GM23338 (cell line): ENCODE measurements around the gene CAPNS2.

Source experiments
- CREB1 ChIP-seq: fragments of 250-450 bp; sonication (Bioruptor Pico); IDR thresholded peaks from 2 replicates; pipeline ENCODE4 v1.5.0; 2020; ENCODE audit warnings: low read depth, mild to moderate bottlenecking, moderate library complexity
- CTCF ChIP-seq, 2 experiments: fragments of 200-600 bp in 1 of 2; sonication (generic) in 1 of 2; conservative IDR thresholded peaks; 2 replicates each; pipeline versions ENCODE4 v1.5.1 to v1.6.1; 2016 to 2017; ENCODE audit warnings: antibody characterized with exemption in 2 of 2, low read depth in 2 of 2, mild to moderate bottlenecking in 2 of 2, moderate library complexity in 1 of 2
- EZH2 ChIP-seq: fragments of 200-600 bp; sonication (generic); IDR thresholded peaks from one replicate; pipeline ENCODE4 v1.8.0; 2017; ENCODE audit warnings: antibody characterized with exemption, mild to moderate bottlenecking, low read depth; ENCODE audit not compliant: unreplicated experiment
- EZH2phosphoT487 ChIP-seq: fragments of 200-600 bp; sonication (generic); IDR thresholded peaks from one replicate; pipeline ENCODE4 v1.8.1; 2018; ENCODE audit warnings: antibody characterized with exemption; ENCODE audit not compliant: unreplicated experiment
- JUNB ChIP-seq: IDR thresholded peaks from one replicate; pipeline ENCODE4 v1.6.1; 2016; ENCODE audit warnings: antibody characterized with exemption; ENCODE audit not compliant: unreplicated experiment
- NANOG ChIP-seq: IDR thresholded peaks from 2 replicates; pipeline ENCODE4 v1.6.1; 2016; ENCODE audit warnings: antibody characterized with exemption, borderline replicate concordance
- POLR2AphosphoS5 ChIP-seq: IDR thresholded peaks from 2 replicates; pipeline ENCODE4 v1.6.1; 2016; ENCODE audit warnings: antibody characterized with exemption, low read depth
- ZNF331 ChIP-seq: fragments of 250-450 bp; sonication (Bioruptor Pico); IDR thresholded peaks from 2 replicates; pipeline ENCODE4 v1.5.0; 2020; ENCODE audit warnings: low read depth, mild to moderate bottlenecking, moderate library complexity
- TF ChIP-seq, protein P1 (sequence below): IDR thresholded peaks from one replicate; pipeline ENCODE4 v1.6.1; 2018; ENCODE audit warnings: antibody characterized with exemption; ENCODE audit not compliant: unreplicated experiment
- TF ChIP-seq, protein P2 (sequence below): fragments of 250-450 bp; sonication (Bioruptor Pico); IDR thresholded peaks from 2 replicates; pipeline ENCODE4 v1.5.0; 2020; ENCODE audit warnings: mild to moderate bottlenecking, moderate library complexity
- TF ChIP-seq, protein P3 (sequence below): IDR thresholded peaks from 2 replicates; pipeline ENCODE4 v1.6.1; 2016; ENCODE audit warnings: antibody characterized with exemption

- no peak for TF ChIP-seq POLR2AphosphoS5
- no peak for TF ChIP-seq CTCF (conservative IDR thresholded peaks at IDR 0.05; ENCODE audit: low read depth in 2 of 2)
- TF ChIP-seq, protein P1, sequence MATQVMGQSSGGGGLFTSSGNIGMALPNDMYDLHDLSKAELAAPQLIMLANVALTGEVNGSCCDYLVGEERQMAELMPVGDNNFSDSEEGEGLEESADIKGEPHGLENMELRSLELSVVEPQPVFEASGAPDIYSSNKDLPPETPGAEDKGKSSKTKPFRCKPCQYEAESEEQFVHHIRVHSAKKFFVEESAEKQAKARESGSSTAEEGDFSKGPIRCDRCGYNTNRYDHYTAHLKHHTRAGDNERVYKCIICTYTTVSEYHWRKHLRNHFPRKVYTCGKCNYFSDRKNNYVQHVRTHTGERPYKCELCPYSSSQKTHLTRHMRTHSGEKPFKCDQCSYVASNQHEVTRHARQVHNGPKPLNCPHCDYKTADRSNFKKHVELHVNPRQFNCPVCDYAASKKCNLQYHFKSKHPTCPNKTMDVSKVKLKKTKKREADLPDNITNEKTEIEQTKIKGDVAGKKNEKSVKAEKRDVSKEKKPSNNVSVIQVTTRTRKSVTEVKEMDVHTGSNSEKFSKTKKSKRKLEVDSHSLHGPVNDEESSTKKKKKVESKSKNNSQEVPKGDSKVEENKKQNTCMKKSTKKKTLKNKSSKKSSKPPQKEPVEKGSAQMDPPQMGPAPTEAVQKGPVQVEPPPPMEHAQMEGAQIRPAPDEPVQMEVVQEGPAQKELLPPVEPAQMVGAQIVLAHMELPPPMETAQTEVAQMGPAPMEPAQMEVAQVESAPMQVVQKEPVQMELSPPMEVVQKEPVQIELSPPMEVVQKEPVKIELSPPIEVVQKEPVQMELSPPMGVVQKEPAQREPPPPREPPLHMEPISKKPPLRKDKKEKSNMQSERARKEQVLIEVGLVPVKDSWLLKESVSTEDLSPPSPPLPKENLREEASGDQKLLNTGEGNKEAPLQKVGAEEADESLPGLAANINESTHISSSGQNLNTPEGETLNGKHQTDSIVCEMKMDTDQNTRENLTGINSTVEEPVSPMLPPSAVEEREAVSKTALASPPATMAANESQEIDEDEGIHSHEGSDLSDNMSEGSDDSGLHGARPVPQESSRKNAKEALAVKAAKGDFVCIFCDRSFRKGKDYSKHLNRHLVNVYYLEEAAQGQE: no peak
- TF ChIP-seq EZH2: no peak
- no peak for TF ChIP-seq EZH2phosphoT487
- no peak for TF ChIP-seq ZNF331
- no peak for TF ChIP-seq CREB1
- TF ChIP-seq, protein P2, sequence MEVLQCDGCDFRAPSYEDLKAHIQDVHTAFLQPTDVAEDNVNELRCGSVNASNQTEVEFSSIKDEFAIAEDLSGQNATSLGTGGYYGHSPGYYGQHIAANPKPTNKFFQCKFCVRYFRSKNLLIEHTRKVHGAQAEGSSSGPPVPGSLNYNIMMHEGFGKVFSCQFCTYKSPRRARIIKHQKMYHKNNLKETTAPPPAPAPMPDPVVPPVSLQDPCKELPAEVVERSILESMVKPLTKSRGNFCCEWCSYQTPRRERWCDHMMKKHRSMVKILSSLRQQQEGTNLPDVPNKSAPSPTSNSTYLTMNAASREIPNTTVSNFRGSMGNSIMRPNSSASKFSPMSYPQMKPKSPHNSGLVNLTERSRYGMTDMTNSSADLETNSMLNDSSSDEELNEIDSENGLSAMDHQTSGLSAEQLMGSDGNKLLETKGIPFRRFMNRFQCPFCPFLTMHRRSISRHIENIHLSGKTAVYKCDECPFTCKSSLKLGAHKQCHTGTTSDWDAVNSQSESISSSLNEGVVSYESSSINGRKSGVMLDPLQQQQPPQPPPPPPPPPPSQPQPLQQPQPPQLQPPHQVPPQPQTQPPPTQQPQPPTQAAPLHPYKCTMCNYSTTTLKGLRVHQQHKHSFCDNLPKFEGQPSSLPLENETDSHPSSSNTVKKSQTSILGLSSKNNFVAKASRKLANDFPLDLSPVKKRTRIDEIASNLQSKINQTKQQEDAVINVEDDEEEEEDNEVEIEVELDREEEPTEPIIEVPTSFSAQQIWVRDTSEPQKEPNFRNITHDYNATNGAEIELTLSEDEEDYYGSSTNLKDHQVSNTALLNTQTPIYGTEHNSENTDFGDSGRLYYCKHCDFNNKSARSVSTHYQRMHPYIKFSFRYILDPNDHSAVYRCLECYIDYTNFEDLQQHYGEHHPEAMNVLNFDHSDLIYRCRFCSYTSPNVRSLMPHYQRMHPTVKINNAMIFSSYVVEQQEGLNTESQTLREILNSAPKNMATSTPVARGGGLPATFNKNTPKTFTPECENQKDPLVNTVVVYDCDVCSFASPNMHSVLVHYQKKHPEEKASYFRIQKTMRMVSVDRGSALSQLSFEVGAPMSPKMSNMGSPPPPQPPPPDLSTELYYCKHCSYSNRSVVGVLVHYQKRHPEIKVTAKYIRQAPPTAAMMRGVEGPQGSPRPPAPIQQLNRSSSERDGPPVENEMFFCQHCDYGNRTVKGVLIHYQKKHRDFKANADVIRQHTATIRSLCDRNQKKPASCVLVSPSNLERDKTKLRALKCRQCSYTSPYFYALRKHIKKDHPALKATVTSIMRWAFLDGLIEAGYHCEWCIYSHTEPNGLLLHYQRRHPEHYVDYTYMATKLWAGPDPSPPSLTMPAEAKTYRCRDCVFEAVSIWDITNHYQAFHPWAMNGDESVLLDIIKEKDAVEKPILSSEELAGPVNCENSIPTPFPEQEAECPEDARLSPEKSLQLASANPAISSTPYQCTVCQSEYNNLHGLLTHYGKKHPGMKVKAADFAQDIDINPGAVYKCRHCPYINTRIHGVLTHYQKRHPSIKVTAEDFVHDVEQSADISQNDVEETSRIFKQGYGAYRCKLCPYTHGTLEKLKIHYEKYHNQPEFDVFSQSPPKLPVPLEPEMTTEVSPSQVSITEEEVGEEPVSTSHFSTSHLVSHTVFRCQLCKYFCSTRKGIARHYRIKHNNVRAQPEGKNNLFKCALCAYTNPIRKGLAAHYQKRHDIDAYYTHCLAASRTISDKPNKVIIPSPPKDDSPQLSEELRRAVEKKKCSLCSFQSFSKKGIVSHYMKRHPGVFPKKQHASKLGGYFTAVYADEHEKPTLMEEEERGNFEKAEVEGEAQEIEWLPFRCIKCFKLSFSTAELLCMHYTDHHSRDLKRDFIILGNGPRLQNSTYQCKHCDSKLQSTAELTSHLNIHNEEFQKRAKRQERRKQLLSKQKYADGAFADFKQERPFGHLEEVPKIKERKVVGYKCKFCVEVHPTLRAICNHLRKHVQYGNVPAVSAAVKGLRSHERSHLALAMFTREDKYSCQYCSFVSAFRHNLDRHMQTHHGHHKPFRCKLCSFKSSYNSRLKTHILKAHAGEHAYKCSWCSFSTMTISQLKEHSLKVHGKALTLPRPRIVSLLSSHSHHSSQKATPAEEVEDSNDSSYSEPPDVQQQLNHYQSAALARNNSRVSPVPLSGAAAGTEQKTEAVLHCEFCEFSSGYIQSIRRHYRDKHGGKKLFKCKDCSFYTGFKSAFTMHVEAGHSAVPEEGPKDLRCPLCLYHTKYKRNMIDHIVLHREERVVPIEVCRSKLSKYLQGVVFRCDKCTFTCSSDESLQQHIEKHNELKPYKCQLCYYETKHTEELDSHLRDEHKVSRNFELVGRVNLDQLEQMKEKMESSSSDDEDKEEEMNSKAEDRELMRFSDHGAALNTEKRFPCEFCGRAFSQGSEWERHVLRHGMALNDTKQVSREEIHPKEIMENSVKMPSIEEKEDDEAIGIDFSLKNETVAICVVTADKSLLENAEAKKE: no peak
- TF ChIP-seq, protein P3, sequence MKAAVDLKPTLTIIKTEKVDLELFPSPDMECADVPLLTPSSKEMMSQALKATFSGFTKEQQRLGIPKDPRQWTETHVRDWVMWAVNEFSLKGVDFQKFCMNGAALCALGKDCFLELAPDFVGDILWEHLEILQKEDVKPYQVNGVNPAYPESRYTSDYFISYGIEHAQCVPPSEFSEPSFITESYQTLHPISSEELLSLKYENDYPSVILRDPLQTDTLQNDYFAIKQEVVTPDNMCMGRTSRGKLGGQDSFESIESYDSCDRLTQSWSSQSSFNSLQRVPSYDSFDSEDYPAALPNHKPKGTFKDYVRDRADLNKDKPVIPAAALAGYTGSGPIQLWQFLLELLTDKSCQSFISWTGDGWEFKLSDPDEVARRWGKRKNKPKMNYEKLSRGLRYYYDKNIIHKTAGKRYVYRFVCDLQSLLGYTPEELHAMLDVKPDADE: no peak
- TF ChIP-seq NANOG: no peak
- no peak for TF ChIP-seq JUNB
Observed at GRCh38 chr16:55539049-55539448, 27.4 kb upstream of the CAPNS2 start.
